Activated CD4-positive, alpha-beta T cell treated with anti-CD3 and anti-CD28 coated beads for 1 hour (primary cell): ENCODE data around the gene NR0B1.

Experiments used
- DNase-seq: peaks from one replicate; pipeline ENCODE4 v3.0.0-alpha.2; 2020

Gene NR0B1

GRCh38 chrX:30262763-30263162, 46.4 kb downstream of the NR0B1 start:
- no peak for DNase-seq

- no peak for DNase-seq
Observed at GRCh38 chrX:30261012-30261411, 48.2 kb downstream of the NR0B1 start.

- no peak for DNase-seq
Observed at GRCh38 chrX:30259927-30260326, 49.3 kb downstream of the NR0B1 start.
